IMR-90 (cell line): ENCODE data around the gene MMP14. TPM values are rescaled to one million over a fixed set of nuclear protein-coding genes. Genes with fewer than 3 reads are reported as not detected.
A peak's percentile ranks its signal among the peaks of the same experiment; 100 is the strongest.

Source experiments
- ATAC-seq: fragments of 200-7000 bp; cut with Tn5 transposase; 2 replicates; pipeline ENCODE4 v1.9.1; 2020; ENCODE audit warnings: low read depth, mild to moderate bottlenecking, moderate library complexity
- BruUV-seq: library from RNA; stranded (reverse); fragments of 400-500 nt; replicated peaks from 2 replicates; lab custom pipeline; 2021; lab: Mats Ljungman, UMichigan
- CTCF ChIA-PET: fragments of 300-600 bp; formaldehyde crosslinking; extraction: SDS; loops from one replicate; lab custom pipeline; 2021; ENCODE audit warnings: antibody characterized with exemption; lab: Yijun Ruan, JAX
- POLR2A ChIA-PET: fragments of 300-600 bp; sonication (Branson Sonifier 250); formaldehyde crosslinking; loops from one replicate; lab custom pipeline; 2022; ENCODE audit warnings: antibody characterized with exemption; ENCODE audit not compliant: unreplicated experiment; lab: Charles Lee
- DNase-seq: peaks from one replicate; pipeline ENCODE4 v3.0.0; 2013
- H2AFZ ChIP-seq: replicated peaks from 2 replicates; pipeline ENCODE3; 2013; ENCODE audit warnings: low read length, mild to moderate bottlenecking; ENCODE audit not compliant: poor library complexity
- H2AK5ac ChIP-seq: 2 replicates; pipeline ENCODE4 v1.6.1; 2013; ENCODE audit warnings: low read depth, low read length, inconsistent platforms
- H2AK9ac ChIP-seq: replicated peaks from 2 replicates; pipeline ENCODE3; 2013; ENCODE audit warnings: mild to moderate bottlenecking, low read depth, low read length, moderate library complexity; ENCODE audit not compliant: poor library complexity
- H2BK120ac ChIP-seq: 2 replicates; pipeline ENCODE4 v1.6.1; 2013; ENCODE audit warnings: low read depth, low read length, inconsistent platforms
- H2BK15ac ChIP-seq: 3 replicates; pipeline ENCODE4 v1.6.1; 2013; ENCODE audit warnings: low read depth, low read length, inconsistent platforms
- H2BK20ac ChIP-seq: 2 replicates; pipeline ENCODE4 v1.6.1; 2013; ENCODE audit warnings: low read depth, mild to moderate bottlenecking, inconsistent platforms, low read length, moderate library complexity
- H2BK5ac ChIP-seq: 2 replicates; pipeline ENCODE4 v1.6.1; 2013; ENCODE audit warnings: mild to moderate bottlenecking, low read depth, low read length, inconsistent platforms; ENCODE audit not compliant: poor library complexity, severe bottlenecking
- H3K14ac ChIP-seq: replicated peaks from 2 replicates; pipeline ENCODE4 v1.6.1; 2013; ENCODE audit warnings: low read depth, low read length, inconsistent platforms
- H3K18ac ChIP-seq: 2 replicates; pipeline ENCODE4 v1.6.1; 2013; ENCODE audit warnings: low read depth, low read length, control low read depth
- H3K23ac ChIP-seq: 2 replicates; pipeline ENCODE4 v1.6.1; 2013; ENCODE audit warnings: low read depth, low read length, inconsistent platforms
- H3K27ac ChIP-seq: 2 replicates; pipeline ENCODE4 v1.5.1; 2013; ENCODE audit warnings: mild to moderate bottlenecking, control low read depth, low read length; ENCODE audit not compliant: insufficient read depth
- H3K27me3 ChIP-seq: 2 replicates; pipeline ENCODE4 v1.6.1; 2013; ENCODE audit warnings: low read length; ENCODE audit not compliant: control insufficient read depth, insufficient read depth
- H3K36me3 ChIP-seq: 2 replicates; pipeline ENCODE4 v1.6.1; 2013; ENCODE audit warnings: low read length, mixed read lengths; ENCODE audit not compliant: control insufficient read depth, insufficient read depth
- H3K4ac ChIP-seq: 2 replicates; pipeline ENCODE4 v1.6.1; 2013; ENCODE audit warnings: low read depth, low read length, inconsistent platforms
- H3K4me1 ChIP-seq: 2 replicates; pipeline ENCODE4 v1.6.1; 2013; ENCODE audit warnings: low read length, mixed read lengths; ENCODE audit not compliant: control insufficient read depth, insufficient read depth
- H3K4me2 ChIP-seq: 2 replicates; pipeline ENCODE4 v1.6.1; 2013; ENCODE audit warnings: low read depth, mild to moderate bottlenecking, control low read depth, low read length, moderate library complexity
- H3K4me3 ChIP-seq: 2 replicates; pipeline ENCODE4 v1.5.1; 2013; ENCODE audit warnings: low read depth, mild to moderate bottlenecking, control low read depth, low read length, moderate library complexity; ENCODE audit not compliant: insufficient read depth
- H3K56ac ChIP-seq: 2 replicates; pipeline ENCODE4 v1.6.1; 2013; ENCODE audit warnings: low read length, inconsistent platforms; ENCODE audit not compliant: insufficient read depth; ENCODE audit errors: extremely low read depth
- H3K79me1 ChIP-seq, 2 experiments: 2 replicates each; pipeline ENCODE4 v1.6.1; 2013; ENCODE audit warnings: low read length in 2 of 2, inconsistent platforms in 1 of 2, low read depth in 1 of 2
- H3K9ac ChIP-seq: 2 replicates; pipeline ENCODE4 v1.6.1; 2013; ENCODE audit warnings: low read depth, low read length, control low read depth
- H3K9me1 ChIP-seq: 2 replicates; pipeline ENCODE4 v1.6.1; 2013; ENCODE audit warnings: low read length, inconsistent platforms; ENCODE audit not compliant: insufficient read depth
- H3K9me3 ChIP-seq: 2 replicates; pipeline ENCODE4 v1.6.1; 2013; ENCODE audit warnings: low read length; ENCODE audit not compliant: control insufficient read depth, insufficient read depth
- H4K20me1 ChIP-seq: 2 replicates; pipeline ENCODE4 v1.6.1; 2013; ENCODE audit warnings: low read length, inconsistent platforms; ENCODE audit not compliant: insufficient read depth
- H4K5ac ChIP-seq: 2 replicates; pipeline ENCODE4 v1.6.1; 2013; ENCODE audit warnings: mild to moderate bottlenecking, low read depth, low read length, control low read depth
- H4K8ac ChIP-seq, 2 experiments: 2 replicates each; pipeline ENCODE4 v1.6.1; 2013; ENCODE audit warnings: low read depth in 2 of 2, low read length in 2 of 2, control low read depth in 1 of 2, inconsistent platforms in 1 of 2
- H4K91ac ChIP-seq: 2 replicates; pipeline ENCODE4 v1.6.1; 2013; ENCODE audit warnings: low read depth, low read length, inconsistent platforms; ENCODE audit not compliant: insufficient read depth
- BHLHE40 ChIP-seq: fragments of 150-350 bp; IDR thresholded peaks from 2 replicates; pipeline ENCODE4 v1.6.1; 2016; ENCODE audit warnings: mild to moderate bottlenecking, low read depth, low read length
- CHD1 ChIP-seq: IDR thresholded peaks from 2 replicates; pipeline ENCODE4 v1.6.1; 2012; ENCODE audit warnings: low read depth, low read length, improper control_type of control experiment
- ELK1 ChIP-seq: fragments of 150-350 bp; IDR thresholded peaks from 2 replicates; pipeline ENCODE4 v1.6.1; 2016; ENCODE audit warnings: low read depth, mild to moderate bottlenecking, low read length, moderate library complexity, borderline replicate concordance
- MAFK ChIP-seq: IDR thresholded peaks from 2 replicates; pipeline ENCODE4 v1.6.1; 2012; ENCODE audit warnings: low read depth, low read length, improper control_type of control experiment
- MAZ ChIP-seq: IDR thresholded peaks from 2 replicates; pipeline ENCODE4 v1.6.1; 2012; ENCODE audit warnings: low read depth, mild to moderate bottlenecking, low read length, improper control_type of control experiment, moderate library complexity, borderline replicate concordance
- POLR2A ChIP-seq: IDR thresholded peaks from 2 replicates; pipeline ENCODE4 v1.6.1; 2012; ENCODE audit warnings: mild to moderate bottlenecking, low read depth, low read length
- RCOR1 ChIP-seq: IDR thresholded peaks from 2 replicates; pipeline ENCODE4 v1.6.1; 2012; ENCODE audit warnings: mild to moderate bottlenecking, low read length, improper control_type of control experiment; ENCODE audit not compliant: insufficient replicate concordance
- SMC3 ChIP-seq: fragments of 150-350 bp; IDR thresholded peaks from 2 replicates; pipeline ENCODE4 v1.6.1; 2016; ENCODE audit warnings: low read depth, mild to moderate bottlenecking, antibody characterized with exemption, low read length, moderate library complexity
- USF2 ChIP-seq: fragments of 150-350 bp; IDR thresholded peaks from 2 replicates; pipeline ENCODE4 v1.6.1; 2017; ENCODE audit warnings: mild to moderate bottlenecking, antibody characterized with exemption, low read length, low read depth
- WGBS, 2 experiments: methylation state at CpG; one replicate each; pipeline versions ENCODE4 v1.1.5 to v1.1.7; 2013; ENCODE audit warnings: missing lambda C conversion rate in 2 of 2; ENCODE audit not compliant: insufficient read length in 1 of 2; ENCODE audit errors: extremely low coverage in 2 of 2; 5-methylcytosine and 5-hydroxymethylcytosine counted together
- dilution Hi-C: fragments of 300-500 bp; cut with HindIII; formaldehyde crosslinking; loops from one replicate; pipeline ENCODE4 v1.14.3; 2018; ENCODE audit warnings: low sequenced_read_pairs; ENCODE audit not compliant: unreplicated experiment
- in situ Hi-C: fragments of 300-500 bp; cut with MboI; formaldehyde crosslinking; loops from 3 replicates; pipeline ENCODE4 v1.14.3; 2019; ENCODE audit warnings: low sequenced_read_pairs, inconsistent platforms, mixed read lengths
- intact Hi-C: fragments of 100-400 bp; cut with micrococcal nuclease; formaldehyde crosslinking; loops from 2 replicates; pipeline ENCODE4 v1.10.0; 2022
- polyA plus RNA-seq, 3 experiments: library from polyadenylated mRNA; depleted of rRNA; stranded (reverse); fragments of >200 nt; gene quantifications; 2 replicates each; pipeline ENCODE4 v1.2.3, GENCODE V29; 2012; ENCODE audit warnings: low replicate concordance in 1 of 3
- total RNA-seq: library from RNA; depleted of rRNA; stranded (reverse); fragments of >200 nt; gene quantifications from 2 replicates; pipeline ENCODE4 v1.2.3, GENCODE V29; 2012

The MMP14 gene
- total and polyA plus RNA-seq, 2 of the 4 experiments (the other 2 are of a cell fraction) = 156 to 315 TPM

- ChIA-PET POLR2A (no interaction called here), CTCF (interaction anchor here (1.8 kb wide), 1 partner anchor 15 kb away, joined by 7 read pairs; no protein-coding TSS in a partner anchor)
- Histone ChIP-seq H3K9ac (no peak overlapping the region), H3K27ac (no peak overlapping the region), H3K4me1 (peaks cover 5% of the 10 kb centered on the region; the same call in 1 of the 2 replicates), H3K9me1 (peaks cover 11% of the 10 kb centered on the region; the same call in 1 of the 2 replicates), H3K9me3 (no peaks in the 10 kb centered on the region), H3K27me3 (no peaks in the 10 kb centered on the region), H3K23ac (no peak overlapping the region), H3K18ac (no peak overlapping the region), H2BK20ac (no peak overlapping the region), H2AK9ac (peak overlapping the region; percentile 28), H2BK15ac (no peak overlapping the region), H2BK120ac (no peak overlapping the region), H2BK5ac (no peak overlapping the region), H3K79me1 (peaks cover 7 to 17% of the 10 kb centered on the region in 2 experiments; a peak in 3 of 4 replicates), H3K14ac (no peak overlapping the region), H3K4me2 (no peak overlapping the region), H2AFZ (no peak overlapping the region), H3K56ac (no peak overlapping the region), H3K36me3 (no peaks in the 10 kb centered on the region), H3K4me3 (no peak overlapping the region), H2AK5ac (no peak overlapping the region), H4K5ac (no peak overlapping the region), H3K4ac (no peak overlapping the region), H4K91ac (no peak overlapping the region), H4K20me1 (no peaks in the 10 kb centered on the region), H4K8ac (no peak overlapping the region)
- ATAC-seq (no peak), DNase-seq (no peak)
- in situ Hi-C loops (no loop called here), dilution Hi-C loops (no loop called here), intact Hi-C loops (no loop called here)
- no TSS peak for BruUV-seq
- TF ChIP-seq BHLHE40 = no peak
- TF ChIP-seq MAFK = no peak
- no peak for TF ChIP-seq ELK1
- no peak for TF ChIP-seq RCOR1
- TF ChIP-seq USF2 = no peak
- TF ChIP-seq MAZ = no peak
- TF ChIP-seq SMC3 = no peak
- TF ChIP-seq POLR2A = no peak
- TF ChIP-seq CHD1 = no peak
- WGBS, 2 experiments = 93% methylated on average over 3 of the region's 11 CpGs; no CpG with 5 or more reads in 1 of the 2 experiments
Measured at GRCh38 chr14:22884738-22885523, 48.5 kb downstream of the MMP14 start.
